ENCODE data around the gene TXNDC9.

GRCh38 chr2:99346218-99346617 is 10.1 kb upstream of the TXNDC9 start:
- TF ChIP-seq, protein P1, sequence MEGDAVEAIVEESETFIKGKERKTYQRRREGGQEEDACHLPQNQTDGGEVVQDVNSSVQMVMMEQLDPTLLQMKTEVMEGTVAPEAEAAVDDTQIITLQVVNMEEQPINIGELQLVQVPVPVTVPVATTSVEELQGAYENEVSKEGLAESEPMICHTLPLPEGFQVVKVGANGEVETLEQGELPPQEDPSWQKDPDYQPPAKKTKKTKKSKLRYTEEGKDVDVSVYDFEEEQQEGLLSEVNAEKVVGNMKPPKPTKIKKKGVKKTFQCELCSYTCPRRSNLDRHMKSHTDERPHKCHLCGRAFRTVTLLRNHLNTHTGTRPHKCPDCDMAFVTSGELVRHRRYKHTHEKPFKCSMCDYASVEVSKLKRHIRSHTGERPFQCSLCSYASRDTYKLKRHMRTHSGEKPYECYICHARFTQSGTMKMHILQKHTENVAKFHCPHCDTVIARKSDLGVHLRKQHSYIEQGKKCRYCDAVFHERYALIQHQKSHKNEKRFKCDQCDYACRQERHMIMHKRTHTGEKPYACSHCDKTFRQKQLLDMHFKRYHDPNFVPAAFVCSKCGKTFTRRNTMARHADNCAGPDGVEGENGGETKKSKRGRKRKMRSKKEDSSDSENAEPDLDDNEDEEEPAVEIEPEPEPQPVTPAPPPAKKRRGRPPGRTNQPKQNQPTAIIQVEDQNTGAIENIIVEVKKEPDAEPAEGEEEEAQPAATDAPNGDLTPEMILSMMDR (IDR thresholded peaks at IDR 0.05; ENCODE audit: insufficient read depth, low read length, poor library complexity, severe bottlenecking): no peak
- TF ChIP-seq EZH2phosphoT487 (conservative IDR thresholded peaks at IDR 0.05; ENCODE audit: low read length): no peak

Measured in SU-DHL-6 (cell line).